AG04450 (cell line): Measurements from ENCODE around the gene KCND3. TPM values are rescaled to one million over a fixed set of nuclear protein-coding genes. Genes with fewer than 3 reads are reported as not detected.
"Not testable (repeated sequence)": the region's sequence is repeated elsewhere in the genome, so short reads cannot be mapped to it uniquely, and the experiment has no call there.

Source experiments
- CTCF ChIA-PET: fragments of 300-600, 350-600 bp; formaldehyde crosslinking; extraction: SDS; loops from one replicate; lab custom pipeline; 2022; ENCODE audit warnings: antibody characterized with exemption, inconsistent platforms; lab: Charles Lee
- POLR2A ChIA-PET: fragments of 350-600 bp; formaldehyde crosslinking; extraction: SDS; loops from one replicate; lab custom pipeline; 2021; ENCODE audit warnings: antibody characterized with exemption, inconsistent platforms; lab: Yijun Ruan, JAX
- DNase-seq: peaks from one replicate; pipeline ENCODE4 v3.0.0-alpha.2; 2011; ENCODE audit warnings: low read depth, low spot score
- H3K27ac ChIP-seq: one replicate; pipeline ENCODE4 v1.5.1; 2012; ENCODE audit warnings: low read depth, low read length, control low read depth
- H3K27me3 ChIP-seq: one replicate; pipeline ENCODE4 v1.6.0; 2012; ENCODE audit warnings: low read length; ENCODE audit not compliant: control insufficient read depth, insufficient read depth
- H3K4me3 ChIP-seq: 2 replicates; pipeline ENCODE4 v1.5.1; 2011; ENCODE audit warnings: mild to moderate bottlenecking, low read depth, low read length, control low read depth
- H3K9me3 ChIP-seq: 2 replicates; pipeline ENCODE4 v1.5.1; 2012; ENCODE audit warnings: low read length; ENCODE audit not compliant: control insufficient read depth, insufficient read depth
- polyA plus RNA-seq: library from polyadenylated mRNA; depleted of rRNA; stranded (reverse); fragments of >200 nt; gene quantifications from 2 replicates; pipeline ENCODE4 v1.2.3, GENCODE V29; 2011
- TF ChIP-seq, protein P1 (sequence below): IDR thresholded peaks from 2 replicates; pipeline ENCODE4 v1.5.1; 2011; ENCODE audit warnings: low read depth, low read length, control low read depth, inconsistent platforms

KCND3 gene
- polyA plus RNA-seq, 1 experiment, result 0.02 TPM

- no peaks in the 10 kb centered on the region for H3K27me3 ChIP-seq
- H3K4me3 ChIP-seq, result no peak overlapping the region
- POLR2A ChIA-PET, result interaction anchor here (0.6 kb wide), 1 partner anchor 249 kb away, joined by 3 read pairs; no protein-coding TSS in a partner anchor
- peak overlapping the region; percentile 75 for H3K27ac ChIP-seq
- no peaks in the 10 kb centered on the region for H3K9me3 ChIP-seq
- CTCF ChIA-PET, result interaction anchor here (0.7 to 5.1 kb wide), 8 partner anchors 9 to 261 kb away, joined by 3 to 23 read pairs (median 4); no protein-coding TSS in a partner anchor
- TF ChIP-seq, protein P1, sequence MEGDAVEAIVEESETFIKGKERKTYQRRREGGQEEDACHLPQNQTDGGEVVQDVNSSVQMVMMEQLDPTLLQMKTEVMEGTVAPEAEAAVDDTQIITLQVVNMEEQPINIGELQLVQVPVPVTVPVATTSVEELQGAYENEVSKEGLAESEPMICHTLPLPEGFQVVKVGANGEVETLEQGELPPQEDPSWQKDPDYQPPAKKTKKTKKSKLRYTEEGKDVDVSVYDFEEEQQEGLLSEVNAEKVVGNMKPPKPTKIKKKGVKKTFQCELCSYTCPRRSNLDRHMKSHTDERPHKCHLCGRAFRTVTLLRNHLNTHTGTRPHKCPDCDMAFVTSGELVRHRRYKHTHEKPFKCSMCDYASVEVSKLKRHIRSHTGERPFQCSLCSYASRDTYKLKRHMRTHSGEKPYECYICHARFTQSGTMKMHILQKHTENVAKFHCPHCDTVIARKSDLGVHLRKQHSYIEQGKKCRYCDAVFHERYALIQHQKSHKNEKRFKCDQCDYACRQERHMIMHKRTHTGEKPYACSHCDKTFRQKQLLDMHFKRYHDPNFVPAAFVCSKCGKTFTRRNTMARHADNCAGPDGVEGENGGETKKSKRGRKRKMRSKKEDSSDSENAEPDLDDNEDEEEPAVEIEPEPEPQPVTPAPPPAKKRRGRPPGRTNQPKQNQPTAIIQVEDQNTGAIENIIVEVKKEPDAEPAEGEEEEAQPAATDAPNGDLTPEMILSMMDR, result no peak
- no peak for DNase-seq
These were observed 246.4 kb downstream of the KCND3 start for GRCh38 chr1:111742938-111743549.

- POLR2A ChIA-PET, H3K27me3 ChIP-seq, H3K27ac ChIP-seq, H3K9me3 ChIP-seq, DNase-seq, H3K4me3 ChIP-seq: not testable (repeated sequence)
- CTCF ChIA-PET, result interaction anchor here (0.7 to 5.1 kb wide), 6 partner anchors 8 to 31 kb away, joined by 3 to 23 read pairs (median 4); no protein-coding TSS in a partner anchor
These were observed 247.2 kb downstream of the KCND3 start for GRCh38 chr1:111742292-111742691.

DNA sequence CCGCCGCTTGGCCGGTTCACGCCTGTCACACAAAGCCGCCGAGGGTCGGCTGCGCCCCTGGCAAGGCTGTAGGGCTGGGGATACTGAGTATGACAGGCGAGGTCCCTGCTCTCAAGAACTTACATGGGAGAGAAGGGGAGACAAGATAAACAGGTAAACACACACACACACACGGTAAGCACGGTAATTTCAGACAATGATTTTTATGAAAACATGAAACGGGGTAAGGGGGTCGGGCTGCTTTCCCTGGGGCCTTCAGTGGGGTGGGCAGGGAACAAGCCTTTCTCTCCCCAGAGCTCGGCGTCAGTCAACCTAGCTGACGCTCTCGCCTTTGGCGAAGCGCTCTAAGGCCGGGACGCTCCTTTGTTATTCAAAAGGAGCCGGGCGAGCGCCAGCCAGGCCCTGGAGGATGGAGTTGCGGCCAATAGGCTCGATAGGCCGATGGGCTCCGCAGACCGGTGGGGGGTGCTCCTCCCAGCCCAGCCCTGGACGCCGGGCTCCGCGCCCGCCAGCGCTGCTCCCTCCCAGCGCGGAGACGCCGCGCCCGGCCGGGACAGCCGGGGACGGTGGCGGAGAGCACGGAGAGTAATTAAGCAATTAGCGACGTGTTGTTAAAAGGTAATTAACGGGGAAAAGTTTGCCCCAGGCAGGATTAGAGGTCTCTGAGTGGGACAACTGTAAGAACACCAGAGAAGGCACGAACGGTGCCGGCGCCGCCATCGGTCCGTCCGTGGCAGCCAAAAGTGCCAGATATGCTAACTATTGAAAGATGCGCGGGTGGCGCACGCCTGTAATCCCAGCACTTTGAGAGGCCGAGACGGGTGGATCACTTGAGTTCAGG, 249.3 kb downstream of the KCND3 start:
- POLR2A ChIA-PET, result interaction anchor here (0.7 kb wide), 1 partner anchor 26 kb away, joined by 4 read pairs; no protein-coding TSS in a partner anchor

GRCh38 chr1:111739194-111739924, 250.1 kb downstream of the KCND3 start, which contains the start of gene INKA2:
Gene INKA2 (minus strand): TSS chr1:111739395. CDS start chr1:111739242, 153 bp downstream.
- Histone ChIP-seq H3K27me3 (no peaks in the 10 kb centered on the region), H3K4me3 (peak within 1 kb of the TSS; percentile 71), H3K9me3 (no peaks in the 10 kb centered on the region), H3K27ac (peak within 1 kb of the TSS; percentile 61)
- TF ChIP-seq, protein P1, result no peak
- ChIA-PET POLR2A (interaction anchor here (0.7 kb wide), 2 partner anchors 16 to 25 kb away, joined by 4 read pairs; partner anchors contain the start of gene DDX20), CTCF (interaction anchor here (1.2 to 10.1 kb wide), 5 partner anchors 8 to 259 kb away, joined by 3 to 80 read pairs (median 4); partner anchors contain the start of gene DDX20)
- DNase-seq, result no peak

More for the DNA sequence above, 249.3 kb downstream of the KCND3 start:
- H3K4me3 ChIP-seq, result peak overlapping the region; percentile 71
- CTCF ChIA-PET, result interaction anchor here (1.2 to 10.1 kb wide), 3 partner anchors 15 to 259 kb away, joined by 3 to 80 read pairs (median 4); partner anchors contain the start of gene DDX20
- no peak overlapping the region for H3K27ac ChIP-seq
- no peak for DNase-seq
- no peaks in the 10 kb centered on the region for H3K9me3 ChIP-seq
- TF ChIP-seq, protein P1, result no peak
- H3K27me3 ChIP-seq, result no peaks in the 10 kb centered on the region
